GM12872 (cell line): ENCODE data around the gene IQGAP2.

Source experiments
- TF ChIP-seq, protein P1 (sequence below): IDR thresholded peaks from 3 replicates; pipeline ENCODE4 v1.5.1; 2011; ENCODE audit warnings: low read depth, mild to moderate bottlenecking, low read length, moderate library complexity; ENCODE audit not compliant: insufficient read depth

The IQGAP2 gene

DNA sequence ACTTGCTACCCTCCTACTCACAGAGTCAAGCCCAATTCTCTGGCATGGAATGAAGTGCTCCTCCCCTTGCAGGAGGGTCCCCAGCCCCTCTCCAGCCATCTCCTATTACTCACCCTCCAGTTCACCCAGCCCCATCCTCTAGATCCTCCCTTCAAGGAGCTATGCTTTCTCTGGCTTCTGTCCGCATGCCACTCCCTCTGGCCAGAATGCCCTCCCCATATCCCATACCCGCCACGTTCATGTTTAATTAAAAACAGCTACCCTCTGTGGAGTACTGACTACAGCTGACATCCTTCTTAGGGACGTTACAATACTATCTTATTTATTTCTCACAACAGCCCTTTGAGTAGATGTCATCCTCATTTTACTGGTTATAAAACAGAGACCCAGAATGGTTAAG is 315.8 kb downstream of the IQGAP2 start:
- TF ChIP-seq, protein P1, sequence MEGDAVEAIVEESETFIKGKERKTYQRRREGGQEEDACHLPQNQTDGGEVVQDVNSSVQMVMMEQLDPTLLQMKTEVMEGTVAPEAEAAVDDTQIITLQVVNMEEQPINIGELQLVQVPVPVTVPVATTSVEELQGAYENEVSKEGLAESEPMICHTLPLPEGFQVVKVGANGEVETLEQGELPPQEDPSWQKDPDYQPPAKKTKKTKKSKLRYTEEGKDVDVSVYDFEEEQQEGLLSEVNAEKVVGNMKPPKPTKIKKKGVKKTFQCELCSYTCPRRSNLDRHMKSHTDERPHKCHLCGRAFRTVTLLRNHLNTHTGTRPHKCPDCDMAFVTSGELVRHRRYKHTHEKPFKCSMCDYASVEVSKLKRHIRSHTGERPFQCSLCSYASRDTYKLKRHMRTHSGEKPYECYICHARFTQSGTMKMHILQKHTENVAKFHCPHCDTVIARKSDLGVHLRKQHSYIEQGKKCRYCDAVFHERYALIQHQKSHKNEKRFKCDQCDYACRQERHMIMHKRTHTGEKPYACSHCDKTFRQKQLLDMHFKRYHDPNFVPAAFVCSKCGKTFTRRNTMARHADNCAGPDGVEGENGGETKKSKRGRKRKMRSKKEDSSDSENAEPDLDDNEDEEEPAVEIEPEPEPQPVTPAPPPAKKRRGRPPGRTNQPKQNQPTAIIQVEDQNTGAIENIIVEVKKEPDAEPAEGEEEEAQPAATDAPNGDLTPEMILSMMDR, result no peak

DNA sequence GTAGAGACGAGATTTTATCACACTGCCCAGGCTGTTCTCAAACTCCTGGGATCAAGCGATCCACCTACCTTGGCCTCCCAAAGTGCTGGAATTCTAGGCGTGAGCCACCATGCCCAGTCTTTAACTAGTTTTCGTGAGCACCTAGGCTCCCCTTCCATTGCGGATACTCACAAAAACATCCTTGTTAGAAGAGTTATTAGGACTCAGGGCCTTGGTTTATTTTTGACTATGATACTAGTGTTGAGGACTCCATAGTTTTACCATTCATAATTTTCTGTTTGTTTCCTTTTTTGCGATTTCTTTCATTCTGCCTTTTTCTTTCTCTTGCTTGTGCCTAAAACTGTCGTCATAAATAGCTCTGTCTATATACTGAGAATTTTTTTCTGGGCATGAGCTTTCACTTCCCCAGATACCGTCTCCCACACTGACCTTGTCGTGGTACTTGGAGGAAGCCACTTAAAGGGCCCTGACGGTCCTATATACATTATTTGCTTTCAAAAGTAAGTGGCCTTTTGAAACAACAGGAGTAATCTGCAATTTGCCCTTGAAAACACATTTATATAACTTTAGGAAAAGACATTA is 318.0 kb downstream of the IQGAP2 start:
- TF ChIP-seq, protein P1, result no peak

DNA sequence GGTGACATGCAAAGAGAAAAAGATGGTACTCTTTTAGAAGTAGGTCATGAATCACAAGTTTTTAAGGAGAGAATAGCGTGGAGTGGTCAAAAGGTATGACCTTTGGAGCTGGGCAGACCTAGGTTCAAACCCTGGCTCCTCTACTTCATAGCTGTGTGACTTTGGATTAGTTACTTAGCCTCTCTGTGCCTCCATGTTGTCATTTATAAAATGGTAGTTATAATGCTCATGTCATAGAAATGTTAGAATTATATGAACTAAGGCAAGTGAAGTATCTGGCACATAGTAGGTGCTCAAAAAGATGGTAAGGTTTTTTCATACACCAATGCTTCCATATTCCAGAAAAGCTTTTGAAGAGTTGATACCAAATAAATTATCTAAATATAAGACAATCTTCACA is 320.2 kb downstream of the IQGAP2 start:
- TF ChIP-seq, protein P1, result no peak

DNA sequence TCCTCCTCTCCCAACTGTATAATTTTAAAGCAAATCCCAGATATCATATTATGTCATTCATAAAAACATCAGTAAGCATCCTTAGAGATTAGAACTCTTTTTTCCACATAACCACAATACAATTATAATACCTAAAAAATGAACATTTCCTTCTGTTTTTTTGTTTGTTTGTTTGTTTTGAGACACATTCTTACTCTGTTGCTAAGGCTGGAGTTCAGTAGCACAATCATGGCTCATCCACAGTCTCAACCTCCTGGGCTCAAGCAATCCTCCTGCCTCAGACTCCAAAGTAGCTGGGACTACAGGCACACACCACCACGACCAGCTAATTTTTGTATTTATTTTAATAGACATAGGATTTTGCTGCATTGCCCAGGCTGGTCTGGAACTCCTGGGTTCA is 320.8 kb downstream of the IQGAP2 start:
- TF ChIP-seq, protein P1, result no peak

DNA sequence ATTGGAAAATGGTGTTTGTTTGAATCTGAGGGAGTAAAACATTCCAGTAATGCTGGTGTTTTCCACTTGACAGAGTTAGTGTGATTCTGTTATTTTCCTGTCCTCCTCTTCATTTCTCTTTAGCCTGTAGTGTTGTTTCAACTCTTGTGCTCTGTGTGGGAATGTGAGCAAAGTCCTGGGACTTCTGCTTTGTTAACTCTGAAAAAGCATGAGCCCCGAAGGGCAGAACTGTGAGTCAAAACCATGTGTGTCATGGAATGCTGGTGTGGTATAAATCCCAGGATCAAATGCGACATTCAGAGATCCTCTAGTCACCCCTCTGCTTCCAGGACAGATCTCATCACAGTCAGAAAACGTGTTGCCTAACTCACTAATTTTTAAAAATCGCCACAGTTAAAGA is 321.8 kb downstream of the IQGAP2 start:
- TF ChIP-seq, protein P1, result no peak

DNA sequence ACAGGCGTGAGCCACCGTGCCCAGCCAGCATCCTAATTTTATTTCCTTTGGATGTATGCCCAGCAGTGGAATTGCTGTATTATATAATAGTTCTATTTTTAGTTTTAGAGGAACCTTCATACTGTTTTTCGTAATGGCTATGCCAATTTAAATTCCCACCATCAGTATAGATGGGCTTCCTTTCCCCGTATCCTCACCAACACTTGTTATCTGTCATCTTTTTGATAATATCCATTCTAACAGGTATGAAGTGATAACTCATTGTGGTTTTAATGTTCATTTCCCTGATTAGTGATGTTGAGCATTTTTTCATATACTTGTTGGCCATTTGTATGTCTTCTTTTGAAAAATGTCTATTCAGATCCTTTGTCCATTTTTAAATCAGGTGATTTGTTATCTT is 325.9 kb downstream of the IQGAP2 start:
- TF ChIP-seq, protein P1, result no peak

DNA sequence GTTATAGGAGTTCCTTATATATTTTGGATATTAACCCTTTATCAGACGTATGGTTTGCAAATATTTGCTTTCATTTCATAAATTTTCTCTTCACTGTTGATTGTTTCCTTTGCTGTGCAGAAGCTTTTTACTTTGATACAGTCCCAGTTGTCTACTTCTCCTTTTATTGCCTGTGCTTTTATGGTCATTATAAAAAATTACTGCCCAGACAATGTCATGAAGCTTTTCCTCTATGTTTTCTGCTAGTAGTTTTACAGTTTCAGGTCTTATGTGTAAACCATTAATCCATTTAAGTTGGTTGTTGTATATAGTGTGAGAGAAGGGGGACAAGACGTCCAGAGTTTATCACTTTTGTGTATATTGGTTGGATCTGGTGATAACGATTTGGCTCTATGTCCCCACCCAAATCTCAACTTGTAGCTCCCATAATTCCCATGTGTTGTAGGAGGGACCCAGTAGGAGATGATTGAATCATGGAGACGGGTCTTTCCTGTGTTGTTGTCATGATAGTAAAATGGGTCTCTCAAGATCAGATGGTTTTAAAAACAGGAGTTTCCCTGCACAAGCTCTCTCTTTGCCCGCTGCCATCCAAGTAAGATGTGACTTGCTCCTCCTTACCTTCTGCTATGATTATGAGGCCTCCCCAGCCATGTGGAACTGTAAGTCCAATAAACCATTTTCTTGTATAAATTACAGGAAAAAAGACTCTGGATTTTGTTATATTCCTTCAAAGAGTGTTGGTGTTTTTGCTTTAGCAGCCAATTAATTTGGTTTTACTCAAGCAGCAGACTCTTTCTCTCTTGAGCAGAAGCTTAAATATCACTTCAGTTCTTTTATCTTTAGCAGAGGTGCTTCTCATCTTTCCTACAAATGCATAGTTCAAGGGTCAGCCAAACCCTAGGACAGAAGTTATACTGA is 326.5 kb downstream of the IQGAP2 start:
- TF ChIP-seq, protein P1, result no peak
